OCI-LY1 (cell line): Measurements from ENCODE around the gene AGAP3.

Experiments used
- H2AFZ ChIP-seq: fragments of 200-600 bp; sonication (generic), shearing (Covaris generic); 2 replicates; pipeline ENCODE4 v1.6.0; 2014; ENCODE audit warnings: antibody characterized with exemption, mild to moderate bottlenecking, low read length
- H3F3A ChIP-seq: fragments of 200-600 bp; sonication (generic), shearing (Covaris generic); 2 replicates; pipeline ENCODE4 v1.6.0; 2014; ENCODE audit warnings: mild to moderate bottlenecking, antibody characterized with exemption, low read length, moderate library complexity; ENCODE audit not compliant: insufficient read depth
- H3K27ac ChIP-seq: fragments of 200-600 bp; sonication (generic); 2 replicates; pipeline ENCODE4 v1.5.1; 2014; ENCODE audit warnings: low read length, mixed run types, mild to moderate bottlenecking, low read depth; ENCODE audit not compliant: poor library complexity, severe bottlenecking
- H3K27me3 ChIP-seq: fragments of 200-600 bp; sonication (generic); 2 replicates; pipeline ENCODE4 v1.6.0; 2014; ENCODE audit warnings: antibody characterized with exemption, mild to moderate bottlenecking, low read length, moderate library complexity; ENCODE audit not compliant: insufficient read depth
- H3K36me3 ChIP-seq: fragments of 200-600 bp; sonication (generic); 2 replicates; pipeline ENCODE4 v1.6.1; 2014; ENCODE audit warnings: mild to moderate bottlenecking, antibody characterized with exemption, low read length, moderate library complexity, mixed read lengths; ENCODE audit not compliant: insufficient read depth
- H3K4me1 ChIP-seq: fragments of 200-600 bp; sonication (generic); 2 replicates; pipeline ENCODE4 v1.5.1; 2014; ENCODE audit warnings: mild to moderate bottlenecking, low read length, moderate library complexity; ENCODE audit not compliant: insufficient read depth, severe bottlenecking
- H3K4me2 ChIP-seq: fragments of 200-600 bp; sonication (generic), shearing (Covaris generic); 2 replicates; pipeline ENCODE4 v1.6.1; 2014; ENCODE audit warnings: low read length
- H3K4me3 ChIP-seq: fragments of 200-600 bp; sonication (generic); 2 replicates; pipeline ENCODE4 v1.5.1; 2014; ENCODE audit warnings: low read length, low read depth, mild to moderate bottlenecking, mixed read lengths; ENCODE audit not compliant: poor library complexity, severe bottlenecking
- H3K79me2 ChIP-seq: fragments of 200-600 bp; shearing (Covaris generic); 2 replicates; pipeline ENCODE4 v1.6.1; 2016; ENCODE audit warnings: mixed run types, low read length, mixed read lengths; ENCODE audit not compliant: insufficient read depth
- H3K9ac ChIP-seq: fragments of 200-600 bp; sonication (generic), shearing (Covaris generic); 2 replicates; pipeline ENCODE4 v1.6.1; 2014; ENCODE audit warnings: mild to moderate bottlenecking, low read length, mixed read lengths
- H3K9me2 ChIP-seq: fragments of 200-600 bp; sonication (generic), shearing (Covaris generic); 2 replicates; pipeline ENCODE4 v1.6.1; 2014; ENCODE audit warnings: low read depth, mild to moderate bottlenecking, low read length, mixed read lengths
- H3K9me3 ChIP-seq: fragments of 200-600 bp; shearing (Covaris generic); 2 replicates; pipeline ENCODE4 v1.6.1; 2014; ENCODE audit warnings: low read length, mixed read lengths
- H4K20me1 ChIP-seq: fragments of 200-600 bp; sonication (generic), shearing (Covaris generic); 2 replicates; pipeline ENCODE4 v1.6.0; 2016; ENCODE audit warnings: mild to moderate bottlenecking, low read length; ENCODE audit not compliant: insufficient read depth
- CTCF ChIP-seq: fragments of 200-600 bp; sonication (generic), shearing (Covaris generic); IDR thresholded peaks from 2 replicates; pipeline ENCODE4 v1.5.1; 2017; ENCODE audit warnings: mild to moderate bottlenecking, antibody characterized with exemption, low read length, moderate library complexity, mixed read lengths
- EZH2 ChIP-seq: fragments of 200-600 bp; sonication (generic), shearing (Covaris generic); IDR thresholded peaks from 2 replicates; pipeline ENCODE4 v1.8.0; 2017; ENCODE audit warnings: borderline replicate concordance, mixed run types, mild to moderate bottlenecking, antibody characterized with exemption, low read length, moderate library complexity, mixed read lengths

The AGAP3 gene

DNA sequence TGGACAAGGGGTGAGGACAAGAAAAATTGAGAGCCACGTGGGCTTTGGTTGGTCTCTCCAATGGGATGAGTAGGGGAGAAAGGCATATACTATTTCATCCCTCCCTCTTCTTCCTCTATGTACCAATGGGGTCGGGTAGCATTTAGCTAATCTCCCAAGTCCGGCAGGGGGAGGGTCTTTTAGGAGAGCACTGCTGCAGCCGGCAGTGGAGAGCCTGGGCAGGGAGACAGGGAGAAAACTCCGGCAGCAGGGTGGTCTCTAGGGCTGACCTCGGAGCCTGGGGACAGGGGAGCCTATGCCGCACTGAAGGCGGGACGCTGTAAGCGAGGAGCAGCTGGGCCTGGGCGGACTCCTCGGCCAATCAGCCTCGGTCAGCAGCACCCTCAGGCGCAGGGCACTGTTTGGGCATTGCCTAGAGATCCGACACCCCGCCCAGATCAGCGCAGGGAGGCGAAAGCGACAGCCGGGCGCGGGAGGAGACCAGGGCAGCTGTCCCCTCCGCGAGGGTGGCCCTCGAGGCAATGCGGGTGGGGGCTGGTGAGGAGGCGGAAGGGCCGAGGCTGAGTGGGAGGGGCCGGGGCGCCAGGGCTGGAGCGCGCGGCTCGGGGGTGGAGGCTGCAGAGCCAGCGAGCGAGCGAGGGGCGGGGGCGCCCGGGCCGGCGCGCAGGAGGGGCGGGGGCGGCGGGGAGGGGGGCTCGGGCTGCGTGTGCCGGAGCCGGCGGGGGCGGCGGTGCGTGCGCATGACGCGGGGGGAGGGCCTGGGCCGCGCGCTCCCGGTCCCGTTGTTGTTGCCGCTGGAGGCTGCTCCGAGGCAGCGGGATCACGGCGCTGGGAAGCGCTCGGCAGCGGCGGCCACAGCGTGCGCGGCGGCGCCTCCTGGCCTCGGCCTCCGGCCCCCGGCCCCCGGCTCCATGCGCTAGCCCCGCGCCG is at the start of gene AGAP3:
Gene AGAP3 (plus strand): TSS at position 785 of the 930 bp plus-strand sequence. CDS start 267 bp downstream, outside the sequence.
- Histone ChIP-seq H3K4me1 (peaks cover 41% of the 10 kb centered on the region), H3K27me3 (peaks cover 16% of the 10 kb centered on the region), H3K79me2 (no peaks in the 10 kb centered on the region), H3K9me2 (no peaks in the 10 kb centered on the region), H4K20me1 (no peaks in the 10 kb centered on the region), H3K4me2 (peak within 1 kb of the TSS; percentile 77), H3K36me3 (no peaks in the 10 kb centered on the region), H3K4me3 (peak within 1 kb of the TSS; percentile 64), H3K9ac (peak within 1 kb of the TSS; percentile 55; the same call in 1 of the 2 replicates), H2AFZ (no peak within 1 kb of the TSS), H3K27ac (no peak within 1 kb of the TSS), H3K9me3 (no peaks in the 10 kb centered on the region), H3F3A (no peaks in the 10 kb centered on the region; the same call in none of the 2 replicates)
- TF ChIP-seq EZH2: no peak
- TF ChIP-seq CTCF: no peak; the same call in 1 of the 2 replicates

GRCh38 chr7:151038951-151039849 is 47.1 kb upstream of the AGAP3 start:
- H3K4me2 ChIP-seq: no peak overlapping the region

More at GRCh38 chr7:151038951-151039849, 47.1 kb upstream of the AGAP3 start:
- no peak overlapping the region for H2AFZ ChIP-seq
- no peaks in the 10 kb centered on the region for H3K4me1 ChIP-seq
- H3K79me2 ChIP-seq: no peaks in the 10 kb centered on the region
- H3K4me3 ChIP-seq: no peak overlapping the region
- no peaks in the 10 kb centered on the region for H3F3A ChIP-seq
- peaks cover 36% of the 10 kb centered on the region; the same call in 1 of the 2 replicates for H3K36me3 ChIP-seq
- H3K27me3 ChIP-seq: no peaks in the 10 kb centered on the region
- no peak overlapping the region for H3K9ac ChIP-seq
- TF ChIP-seq EZH2 (no peak), CTCF (no peak)
- no peaks in the 10 kb centered on the region for H3K9me2 ChIP-seq
- H4K20me1 ChIP-seq: no peaks in the 10 kb centered on the region
- H3K9me3 ChIP-seq: no peaks in the 10 kb centered on the region
- H3K27ac ChIP-seq: no peak overlapping the region
